ENCODE data around the gene CCDC14. TPM values are rescaled to one million over a fixed set of nuclear protein-coding genes. Genes with fewer than 3 reads are reported as not detected.

Gene CCDC14
- total RNA-seq, 2 donors from 2014 or later = 38.8 to 67.8 TPM

- TF ChIP-seq, protein P1, sequence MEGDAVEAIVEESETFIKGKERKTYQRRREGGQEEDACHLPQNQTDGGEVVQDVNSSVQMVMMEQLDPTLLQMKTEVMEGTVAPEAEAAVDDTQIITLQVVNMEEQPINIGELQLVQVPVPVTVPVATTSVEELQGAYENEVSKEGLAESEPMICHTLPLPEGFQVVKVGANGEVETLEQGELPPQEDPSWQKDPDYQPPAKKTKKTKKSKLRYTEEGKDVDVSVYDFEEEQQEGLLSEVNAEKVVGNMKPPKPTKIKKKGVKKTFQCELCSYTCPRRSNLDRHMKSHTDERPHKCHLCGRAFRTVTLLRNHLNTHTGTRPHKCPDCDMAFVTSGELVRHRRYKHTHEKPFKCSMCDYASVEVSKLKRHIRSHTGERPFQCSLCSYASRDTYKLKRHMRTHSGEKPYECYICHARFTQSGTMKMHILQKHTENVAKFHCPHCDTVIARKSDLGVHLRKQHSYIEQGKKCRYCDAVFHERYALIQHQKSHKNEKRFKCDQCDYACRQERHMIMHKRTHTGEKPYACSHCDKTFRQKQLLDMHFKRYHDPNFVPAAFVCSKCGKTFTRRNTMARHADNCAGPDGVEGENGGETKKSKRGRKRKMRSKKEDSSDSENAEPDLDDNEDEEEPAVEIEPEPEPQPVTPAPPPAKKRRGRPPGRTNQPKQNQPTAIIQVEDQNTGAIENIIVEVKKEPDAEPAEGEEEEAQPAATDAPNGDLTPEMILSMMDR (IDR thresholded peaks at IDR 0.05) = no peak
- Histone ChIP-seq H3K4me3 (no peak overlapping the region), H3K27ac (no peak overlapping the region), H3K4me1 (ENCODE audit: control insufficient read depth in 1 of 2, low read depth in 2 of 2) (no peaks in the 10 kb centered on the region), H3K27me3 (replicated peaks; ENCODE audit: insufficient read depth) (no peaks in the 10 kb centered on the region), H3K9me3 (no peaks in the 10 kb centered on the region), H3K36me3 (peaks cover 6% of the 10 kb centered on the region)
- ATAC-seq (ENCODE audit: insufficient number of reproducible peaks, low FRiP score, low read depth) (no peak), DNase-seq (ENCODE audit: low spot score) (no peak)
Measured at GRCh38 chr3:123948449-123948848, 12.6 kb downstream of the CCDC14 start.

DNA sequence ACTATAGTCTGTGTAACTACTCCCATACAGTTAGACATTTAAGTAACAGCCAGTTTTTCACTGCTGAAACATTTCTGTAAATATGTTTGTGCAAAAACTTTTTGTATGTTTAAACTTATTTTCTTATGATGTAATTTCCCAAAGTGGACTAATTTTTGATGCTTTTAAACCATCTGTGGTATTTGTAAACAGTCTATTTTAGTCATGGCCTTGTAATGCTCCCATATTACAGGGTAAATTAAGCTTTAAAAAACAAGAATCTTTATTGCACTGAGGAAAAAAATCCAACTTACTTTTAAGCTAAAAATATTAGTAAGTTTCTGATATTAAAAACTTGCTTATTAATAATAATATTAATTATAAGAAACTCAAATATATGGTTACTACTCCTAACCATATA is 13.5 kb downstream of the CCDC14 start:
- TF ChIP-seq, protein P1 (IDR thresholded peaks at IDR 0.05) = no peak
- no peak overlapping the region for H3K4me3 ChIP-seq
- no peak overlapping the region for H3K27ac ChIP-seq
- no peaks in the 10 kb centered on the region for H3K27me3 ChIP-seq (replicated peaks; ENCODE audit: insufficient read depth)
- peaks cover 6% of the 10 kb centered on the region for H3K36me3 ChIP-seq
- no peaks in the 10 kb centered on the region for H3K4me1 ChIP-seq (ENCODE audit: control insufficient read depth in 1 of 2, low read depth in 2 of 2)
- no peak for DNase-seq (ENCODE audit: low spot score)
- ATAC-seq (ENCODE audit: insufficient number of reproducible peaks, low FRiP score, low read depth) = no peak
- no peaks in the 10 kb centered on the region for H3K9me3 ChIP-seq

GRCh38 chr3:123941542-123941941 is 19.5 kb downstream of the CCDC14 start:
- ATAC-seq (ENCODE audit: insufficient number of reproducible peaks, low FRiP score, low read depth) (no peak), DNase-seq (ENCODE audit: low spot score) (no peak)
- H3K4me1 ChIP-seq (ENCODE audit: control insufficient read depth in 1 of 2, low read depth in 2 of 2) = peaks cover 4 to 18% of the 10 kb centered on the region in 2 donors
- H3K36me3 ChIP-seq = peaks cover 6% of the 10 kb centered on the region
- H3K4me3 ChIP-seq = no peak overlapping the region
- no peaks in the 10 kb centered on the region for H3K27me3 ChIP-seq (replicated peaks; ENCODE audit: insufficient read depth)
- H3K9me3 ChIP-seq = no peaks in the 10 kb centered on the region
- TF ChIP-seq, protein P1 (IDR thresholded peaks at IDR 0.05) = no peak
- H3K27ac ChIP-seq = no peak overlapping the region

GRCh38 chr3:123941121-123941520 is 19.9 kb downstream of the CCDC14 start:
- no peak for DNase-seq (ENCODE audit: low spot score)
- Histone ChIP-seq H3K4me1 (ENCODE audit: control insufficient read depth in 1 of 2, low read depth in 2 of 2) (peaks cover 4 to 22% of the 10 kb centered on the region in 2 donors), H3K27ac (peak overlapping the region in 1 of 2 donors; percentile 1), H3K27me3 (replicated peaks; ENCODE audit: insufficient read depth) (no peaks in the 10 kb centered on the region), H3K36me3 (peaks cover 6% of the 10 kb centered on the region), H3K4me3 (no peak overlapping the region), H3K9me3 (no peaks in the 10 kb centered on the region)
- no peak for ATAC-seq (ENCODE audit: insufficient number of reproducible peaks, low FRiP score, low read depth)
- TF ChIP-seq, protein P1 (IDR thresholded peaks at IDR 0.05) = peak; percentile 39

DNA sequence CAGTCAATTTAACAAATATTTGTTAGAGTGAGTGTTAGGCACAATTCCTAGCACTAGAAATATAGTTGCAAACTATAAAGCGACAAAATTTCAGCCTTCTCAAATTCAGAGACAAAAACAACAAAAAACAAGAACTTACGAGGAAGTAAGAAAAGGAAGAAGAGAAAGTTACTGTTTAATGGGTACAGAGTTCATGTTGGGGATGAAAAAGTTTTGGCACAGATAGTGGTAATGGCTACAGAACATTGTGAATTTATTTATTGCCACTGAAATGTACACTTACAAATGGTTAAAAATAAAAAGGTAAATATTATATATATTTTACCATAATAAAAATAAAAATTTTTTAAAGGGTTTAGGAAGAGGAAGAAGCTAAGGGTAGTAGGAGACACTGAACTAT is 21.3 kb downstream of the CCDC14 start:
- Histone ChIP-seq H3K27me3 (replicated peaks; ENCODE audit: insufficient read depth) (no peaks in the 10 kb centered on the region), H3K9me3 (no peaks in the 10 kb centered on the region), H3K27ac (no peak overlapping the region), H3K4me3 (no peak overlapping the region), H3K36me3 (peaks cover 6% of the 10 kb centered on the region), H3K4me1 (ENCODE audit: control insufficient read depth in 1 of 2, low read depth in 2 of 2) (peaks cover 4 to 32% of the 10 kb centered on the region in 2 donors)
- TF ChIP-seq, protein P1 (IDR thresholded peaks at IDR 0.05) = no peak
- ATAC-seq (ENCODE audit: insufficient number of reproducible peaks, low FRiP score, low read depth) (no peak), DNase-seq (ENCODE audit: low spot score) (no peak)
